HEK293 (cell line): ENCODE data around the gene LTO1.
A peak's percentile ranks its signal among the peaks of the same experiment; 100 is the strongest.

Source experiments
- HIC1 ChIP-seq: fragments of 450-650 bp; formaldehyde crosslinking; IDR thresholded peaks from 2 replicates; pipeline ENCODE4 v1.5.1; 2016; ENCODE audit warnings: missing biosample characterization, missing genetic modification characterization
- OVOL3 ChIP-seq: fragments of 450-650 bp; formaldehyde crosslinking; IDR thresholded peaks from 2 replicates; pipeline ENCODE4 v1.5.1; 2016; ENCODE audit warnings: missing biosample characterization, missing genetic modification characterization
- PRDM1 ChIP-seq: fragments of 450-650 bp; formaldehyde crosslinking; IDR thresholded peaks from 2 replicates; pipeline ENCODE4; 2016; ENCODE audit warnings: missing biosample characterization, missing genetic modification characterization
- SALL2 ChIP-seq: fragments of 450-650 bp; formaldehyde crosslinking; IDR thresholded peaks from 2 replicates; pipeline ENCODE4 v1.5.0; 2017; ENCODE audit warnings: missing biosample characterization, mild to moderate bottlenecking, missing genetic modification characterization, borderline replicate concordance
- SP3 ChIP-seq: fragments of 450-650 bp; formaldehyde crosslinking; IDR thresholded peaks from 2 replicates; pipeline ENCODE4 v1.5.1; 2016; ENCODE audit warnings: missing biosample characterization, missing genetic modification characterization
- ZBTB17 ChIP-seq: fragments of 450-650 bp; formaldehyde crosslinking; IDR thresholded peaks from 2 replicates; pipeline ENCODE4 v1.5.1; 2016; ENCODE audit warnings: missing biosample characterization, missing genetic modification characterization
- ZEB2 ChIP-seq: fragments of 450-650 bp; formaldehyde crosslinking; IDR thresholded peaks from 2 replicates; pipeline ENCODE4 v1.5.1; 2016; ENCODE audit warnings: missing biosample characterization, missing genetic modification characterization
- ZNF121 ChIP-seq: fragments of 450-650 bp; formaldehyde crosslinking; IDR thresholded peaks from 2 replicates; pipeline ENCODE4 v1.5.1; 2016; ENCODE audit warnings: missing biosample characterization, missing genetic modification characterization
- ZNF133 ChIP-seq: fragments of 450-650 bp; formaldehyde crosslinking; IDR thresholded peaks from 2 replicates; pipeline ENCODE4 v1.5.1; 2016; ENCODE audit warnings: missing biosample characterization, missing genetic modification characterization
- ZNF16 ChIP-seq: fragments of 450-650 bp; formaldehyde crosslinking; IDR thresholded peaks from 2 replicates; pipeline ENCODE4 v1.5.1; 2016; ENCODE audit warnings: low read depth, missing biosample characterization, missing genetic modification characterization
- ZNF239 ChIP-seq: fragments of 450-650 bp; formaldehyde crosslinking; IDR thresholded peaks from 2 replicates; pipeline ENCODE4 v1.5.1; 2016; ENCODE audit warnings: missing biosample characterization, missing genetic modification characterization
- ZNF341 ChIP-seq: fragments of 450-650 bp; formaldehyde crosslinking; IDR thresholded peaks from 2 replicates; pipeline ENCODE4; 2016; ENCODE audit warnings: low read depth, missing biosample characterization, missing genetic modification characterization
- ZNF416 ChIP-seq: fragments of 450-650 bp; formaldehyde crosslinking; IDR thresholded peaks from 2 replicates; pipeline ENCODE4 v1.5.1; 2016; ENCODE audit warnings: missing biosample characterization, missing genetic modification characterization
- ZNF561 ChIP-seq: fragments of 450-650 bp; IDR thresholded peaks from 2 replicates; pipeline ENCODE4 v1.5.1; 2018; ENCODE audit warnings: missing biosample characterization, missing genetic modification characterization, borderline replicate concordance
- ZNF600 ChIP-seq: fragments of 450-650 bp; formaldehyde crosslinking; IDR thresholded peaks from 2 replicates; pipeline ENCODE4 v1.5.1; 2016; ENCODE audit warnings: missing biosample characterization, missing genetic modification characterization
- ZNF623 ChIP-seq: fragments of 450-650 bp; formaldehyde crosslinking; IDR thresholded peaks from 2 replicates; pipeline ENCODE4 v1.5.1; 2016; ENCODE audit warnings: missing biosample characterization, missing genetic modification characterization
- ZNF660 ChIP-seq: fragments of 450-650 bp; IDR thresholded peaks from 2 replicates; pipeline ENCODE4 v1.5.1; 2018; ENCODE audit warnings: missing biosample characterization, mild to moderate bottlenecking, missing genetic modification characterization
- ZNF664 ChIP-seq: fragments of 450-650 bp; formaldehyde crosslinking; IDR thresholded peaks from 2 replicates; pipeline ENCODE4 v1.5.1; 2016; ENCODE audit warnings: missing biosample characterization, missing genetic modification characterization
- ZNF677 ChIP-seq: fragments of 450-650 bp; IDR thresholded peaks from 2 replicates; pipeline ENCODE4 v1.5.0; 2018; ENCODE audit warnings: missing biosample characterization, mild to moderate bottlenecking, missing genetic modification characterization, moderate library complexity
- ZNF747 ChIP-seq: fragments of 450-650 bp; formaldehyde crosslinking; IDR thresholded peaks from 2 replicates; pipeline ENCODE4 v1.5.1; 2016; ENCODE audit warnings: missing biosample characterization, missing genetic modification characterization
- ZNF76 ChIP-seq: fragments of 450-650 bp; formaldehyde crosslinking; IDR thresholded peaks from 2 replicates; pipeline ENCODE4; 2016; ENCODE audit warnings: low read depth, missing biosample characterization, missing genetic modification characterization, borderline replicate concordance
- ZNF792 ChIP-seq: fragments of 450-650 bp; formaldehyde crosslinking; IDR thresholded peaks from 2 replicates; pipeline ENCODE4 v1.5.1; 2016; ENCODE audit warnings: missing biosample characterization, missing genetic modification characterization
- ZNF843 ChIP-seq: fragments of 450-650 bp; formaldehyde crosslinking; IDR thresholded peaks from 2 replicates; pipeline ENCODE4 v1.5.1; 2016; ENCODE audit warnings: missing biosample characterization, missing genetic modification characterization
- ZSCAN18 ChIP-seq: fragments of 450-650 bp; formaldehyde crosslinking; IDR thresholded peaks from 2 replicates; pipeline ENCODE4 v1.5.1; 2016; ENCODE audit warnings: missing biosample characterization, missing genetic modification characterization
- TF ChIP-seq, protein P1 (sequence below): fragments of 450-650 bp; IDR thresholded peaks from 2 replicates; pipeline ENCODE4 v1.5.1; 2018; ENCODE audit warnings: missing biosample characterization, missing genetic modification characterization
- TF ChIP-seq, protein P2 (sequence below): fragments of 450-650 bp; formaldehyde crosslinking; IDR thresholded peaks from 2 replicates; pipeline ENCODE4 v1.5.1; 2016; ENCODE audit warnings: missing biosample characterization, missing genetic modification characterization
- TF ChIP-seq, protein P3 (sequence below): IDR thresholded peaks from 2 replicates; pipeline ENCODE4 v1.6.1; 2011; ENCODE audit warnings: mild to moderate bottlenecking, low read depth, low read length, borderline replicate concordance
- TF ChIP-seq, protein P4 (sequence below): fragments of 450-650 bp; formaldehyde crosslinking; IDR thresholded peaks from 2 replicates; pipeline ENCODE4 v1.5.1; 2016; ENCODE audit warnings: missing biosample characterization, missing genetic modification characterization

LTO1 gene

GRCh38 chr11:69674886-69675714 lies at the start of gene LTO1 (continued):
- TF ChIP-seq, protein P1, sequence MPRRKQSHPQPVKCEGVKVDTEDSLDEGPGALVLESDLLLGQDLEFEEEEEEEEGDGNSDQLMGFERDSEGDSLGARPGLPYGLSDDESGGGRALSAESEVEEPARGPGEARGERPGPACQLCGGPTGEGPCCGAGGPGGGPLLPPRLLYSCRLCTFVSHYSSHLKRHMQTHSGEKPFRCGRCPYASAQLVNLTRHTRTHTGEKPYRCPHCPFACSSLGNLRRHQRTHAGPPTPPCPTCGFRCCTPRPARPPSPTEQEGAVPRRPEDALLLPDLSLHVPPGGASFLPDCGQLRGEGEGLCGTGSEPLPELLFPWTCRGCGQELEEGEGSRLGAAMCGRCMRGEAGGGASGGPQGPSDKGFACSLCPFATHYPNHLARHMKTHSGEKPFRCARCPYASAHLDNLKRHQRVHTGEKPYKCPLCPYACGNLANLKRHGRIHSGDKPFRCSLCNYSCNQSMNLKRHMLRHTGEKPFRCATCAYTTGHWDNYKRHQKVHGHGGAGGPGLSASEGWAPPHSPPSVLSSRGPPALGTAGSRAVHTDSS, result no peak
- TF ChIP-seq ZNF121, result peak; percentile 60; the same call in 1 of the 2 replicates
- TF ChIP-seq ZBTB17 (tag by site-specific recombination), result peak; percentile 74
- TF ChIP-seq SALL2 (tag by site-specific recombination), result no peak
- TF ChIP-seq ZSCAN18, result no peak
- no peak for TF ChIP-seq HIC1 (tag by site-specific recombination)
- TF ChIP-seq SP3 (tag by site-specific recombination), result peak; percentile 58
- TF ChIP-seq, protein P2, sequence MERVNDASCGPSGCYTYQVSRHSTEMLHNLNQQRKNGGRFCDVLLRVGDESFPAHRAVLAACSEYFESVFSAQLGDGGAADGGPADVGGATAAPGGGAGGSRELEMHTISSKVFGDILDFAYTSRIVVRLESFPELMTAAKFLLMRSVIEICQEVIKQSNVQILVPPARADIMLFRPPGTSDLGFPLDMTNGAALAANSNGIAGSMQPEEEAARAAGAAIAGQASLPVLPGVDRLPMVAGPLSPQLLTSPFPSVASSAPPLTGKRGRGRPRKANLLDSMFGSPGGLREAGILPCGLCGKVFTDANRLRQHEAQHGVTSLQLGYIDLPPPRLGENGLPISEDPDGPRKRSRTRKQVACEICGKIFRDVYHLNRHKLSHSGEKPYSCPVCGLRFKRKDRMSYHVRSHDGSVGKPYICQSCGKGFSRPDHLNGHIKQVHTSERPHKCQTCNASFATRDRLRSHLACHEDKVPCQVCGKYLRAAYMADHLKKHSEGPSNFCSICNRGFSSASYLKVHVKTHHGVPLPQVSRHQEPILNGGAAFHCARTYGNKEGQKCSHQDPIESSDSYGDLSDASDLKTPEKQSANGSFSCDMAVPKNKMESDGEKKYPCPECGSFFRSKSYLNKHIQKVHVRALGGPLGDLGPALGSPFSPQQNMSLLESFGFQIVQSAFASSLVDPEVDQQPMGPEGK (tag by site-specific recombination), result 0 out of 2 replicates have a peak, but pooled peaks have one; percentile 23
- TF ChIP-seq ZEB2 (tag by site-specific recombination), result peak; percentile 44; the same call in 1 of the 2 replicates
- no peak for TF ChIP-seq OVOL3 (tag by site-specific recombination)
- TF ChIP-seq, protein P3, sequence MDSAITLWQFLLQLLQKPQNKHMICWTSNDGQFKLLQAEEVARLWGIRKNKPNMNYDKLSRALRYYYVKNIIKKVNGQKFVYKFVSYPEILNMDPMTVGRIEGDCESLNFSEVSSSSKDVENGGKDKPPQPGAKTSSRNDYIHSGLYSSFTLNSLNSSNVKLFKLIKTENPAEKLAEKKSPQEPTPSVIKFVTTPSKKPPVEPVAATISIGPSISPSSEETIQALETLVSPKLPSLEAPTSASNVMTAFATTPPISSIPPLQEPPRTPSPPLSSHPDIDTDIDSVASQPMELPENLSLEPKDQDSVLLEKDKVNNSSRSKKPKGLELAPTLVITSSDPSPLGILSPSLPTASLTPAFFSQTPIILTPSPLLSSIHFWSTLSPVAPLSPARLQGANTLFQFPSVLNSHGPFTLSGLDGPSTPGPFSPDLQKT, result peak; percentile 53; the same call in 1 of the 2 replicates
- peak; percentile 90 for TF ChIP-seq ZNF76
- no peak for TF ChIP-seq ZNF664
- TF ChIP-seq ZNF239, result no peak
- TF ChIP-seq PRDM1 (tag by site-specific recombination), result no peak
- 0 out of 2 replicates have a peak, but pooled peaks have one; percentile 22 for TF ChIP-seq ZNF792
- TF ChIP-seq ZNF747 (tag by site-specific recombination), result no peak
- no peak for TF ChIP-seq ZNF623 (tag by site-specific recombination)
- no peak for TF ChIP-seq ZNF416 (tag by site-specific recombination)
- TF ChIP-seq, protein P4, sequence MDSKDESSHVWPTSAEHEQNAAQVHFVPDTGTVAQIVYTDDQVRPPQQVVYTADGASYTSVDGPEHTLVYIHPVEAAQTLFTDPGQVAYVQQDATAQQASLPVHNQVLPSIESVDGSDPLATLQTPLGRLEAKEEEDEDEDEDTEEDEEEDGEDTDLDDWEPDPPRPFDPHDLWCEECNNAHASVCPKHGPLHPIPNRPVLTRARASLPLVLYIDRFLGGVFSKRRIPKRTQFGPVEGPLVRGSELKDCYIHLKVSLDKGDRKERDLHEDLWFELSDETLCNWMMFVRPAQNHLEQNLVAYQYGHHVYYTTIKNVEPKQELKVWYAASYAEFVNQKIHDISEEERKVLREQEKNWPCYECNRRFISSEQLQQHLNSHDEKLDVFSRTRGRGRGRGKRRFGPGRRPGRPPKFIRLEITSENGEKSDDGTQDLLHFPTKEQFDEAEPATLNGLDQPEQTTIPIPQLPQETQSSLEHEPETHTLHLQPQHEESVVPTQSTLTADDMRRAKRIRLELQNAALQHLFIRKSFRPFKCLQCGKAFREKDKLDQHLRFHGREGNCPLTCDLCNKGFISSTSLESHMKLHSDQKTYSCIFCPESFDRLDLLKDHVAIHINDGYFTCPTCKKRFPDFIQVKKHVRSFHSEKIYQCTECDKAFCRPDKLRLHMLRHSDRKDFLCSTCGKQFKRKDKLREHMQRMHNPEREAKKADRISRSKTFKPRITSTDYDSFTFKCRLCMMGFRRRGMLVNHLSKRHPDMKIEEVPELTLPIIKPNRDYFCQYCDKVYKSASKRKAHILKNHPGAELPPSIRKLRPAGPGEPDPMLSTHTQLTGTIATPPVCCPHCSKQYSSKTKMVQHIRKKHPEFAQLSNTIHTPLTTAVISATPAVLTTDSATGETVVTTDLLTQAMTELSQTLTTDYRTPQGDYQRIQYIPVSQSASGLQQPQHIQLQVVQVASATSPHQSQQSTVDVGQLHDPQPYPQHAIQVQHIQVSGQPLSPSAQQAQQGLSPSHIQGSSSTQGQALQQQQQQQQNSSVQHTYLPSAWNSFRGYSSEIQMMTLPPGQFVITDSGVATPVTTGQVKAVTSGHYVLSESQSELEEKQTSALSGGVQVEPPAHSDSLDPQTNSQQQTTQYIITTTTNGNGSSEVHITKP (tag by site-specific recombination), result peak; percentile 80
- TF ChIP-seq ZNF660, result no peak
- TF ChIP-seq ZNF600 (tag by site-specific recombination), result peak; percentile 58; the same call in 1 of the 2 replicates
- TF ChIP-seq ZNF843 (tag by site-specific recombination), result peak; percentile 9; the same call in 1 of the 2 replicates
- no peak for TF ChIP-seq ZNF561 (tag by site-specific recombination)
- TF ChIP-seq ZNF677 (tag by site-specific recombination), result peak; percentile 66; the same call in 1 of the 2 replicates
- TF ChIP-seq ZNF341 (tag by site-specific recombination), result peak; percentile 41; the same call in 1 of the 2 replicates
- no peak for TF ChIP-seq ZNF16 (tag by site-specific recombination)
- TF ChIP-seq ZNF133 (tag by site-specific recombination), result no peak
